Loucy (cell line): ENCODE measurements around the gene TIAM2.

Experiments
- H2AFZ ChIP-seq: fragments of 200-600 bp; sonication (generic); 2 replicates; pipeline ENCODE4 v1.6.0; 2016; ENCODE audit warnings: antibody characterized with exemption, mild to moderate bottlenecking, low read length, moderate library complexity
- H3F3A ChIP-seq: fragments of 200-600 bp; 2 replicates; pipeline ENCODE4 v1.6.0; 2016; ENCODE audit warnings: antibody characterized with exemption, low read depth, mild to moderate bottlenecking
- H3K27me3 ChIP-seq: fragments of 200-600 bp; sonication (generic); 2 replicates; pipeline ENCODE4 v1.6.1; 2014; ENCODE audit warnings: low read length, mild to moderate bottlenecking; ENCODE audit not compliant: insufficient read depth, poor library complexity, severe bottlenecking
- H3K36me3 ChIP-seq: fragments of 200-600 bp; sonication (generic); 2 replicates; pipeline ENCODE4 v1.6.1; 2016; ENCODE audit warnings: low read length; ENCODE audit not compliant: insufficient read depth
- H3K4me1 ChIP-seq: fragments of 200-600 bp; sonication (generic); 2 replicates; pipeline ENCODE4 v1.5.1; 2014; ENCODE audit warnings: low read length, mild to moderate bottlenecking; ENCODE audit not compliant: insufficient read depth, poor library complexity, severe bottlenecking
- H3K4me2 ChIP-seq: fragments of 200-600 bp; sonication (generic); 2 replicates; pipeline ENCODE4 v1.6.0; 2014; ENCODE audit warnings: antibody characterized with exemption, low read length, low read depth, mild to moderate bottlenecking; ENCODE audit not compliant: poor library complexity, severe bottlenecking
- H3K4me3 ChIP-seq: fragments of 200-600 bp; sonication (generic); 2 replicates; pipeline ENCODE4 v1.5.1; 2014; ENCODE audit warnings: low read length, mild to moderate bottlenecking, mixed read lengths; ENCODE audit not compliant: poor library complexity, severe bottlenecking
- H3K79me2 ChIP-seq: fragments of 200-600 bp; sonication (generic); 2 replicates; pipeline ENCODE4 v1.6.1; 2014; ENCODE audit warnings: low read length; ENCODE audit not compliant: insufficient read depth
- H3K9ac ChIP-seq: fragments of 200-600 bp; sonication (generic); 2 replicates; pipeline ENCODE4 v1.6.0; 2014; ENCODE audit warnings: mild to moderate bottlenecking, low read depth, low read length, moderate library complexity; ENCODE audit not compliant: poor library complexity, severe bottlenecking
- H3K9me2 ChIP-seq: fragments of 200-600 bp; sonication (generic); replicated peaks from 2 replicates; pipeline ENCODE4 v1.6.1; 2016; ENCODE audit warnings: low read depth, low read length, mixed read lengths
- H3K9me3 ChIP-seq: fragments of 200-600 bp; sonication (generic); 2 replicates; pipeline ENCODE4 v1.6.1; 2014; ENCODE audit warnings: mild to moderate bottlenecking, antibody characterized with exemption, low read length, low read depth; ENCODE audit not compliant: insufficient read depth
- H4K20me1 ChIP-seq: fragments of 200-600 bp; sonication (generic); 2 replicates; pipeline ENCODE4 v1.6.0; 2014; ENCODE audit warnings: antibody characterized with exemption, low read length, mild to moderate bottlenecking; ENCODE audit not compliant: insufficient read depth, poor library complexity, severe bottlenecking
- CTCF ChIP-seq: fragments of 200-600 bp; sonication (generic); conservative IDR thresholded peaks from 2 replicates; pipeline ENCODE4 v1.5.1; 2014; ENCODE audit warnings: mild to moderate bottlenecking, antibody characterized with exemption, low read length
- EZH2phosphoT487 ChIP-seq: fragments of 200-600 bp; IDR thresholded peaks from 2 replicates; pipeline ENCODE4 v1.6.1; 2018; ENCODE audit warnings: antibody characterized with exemption, mild to moderate bottlenecking, moderate library complexity, borderline replicate concordance

The TIAM2 gene

GRCh38 chr6:155066361-155066760, 71.2 kb downstream of the TIAM2 start:
- no peaks in the 10 kb centered on the region for H3K79me2 ChIP-seq
- no peaks in the 10 kb centered on the region for H4K20me1 ChIP-seq
- no peaks in the 10 kb centered on the region for H3K36me3 ChIP-seq
- H2AFZ ChIP-seq, result no peak overlapping the region
- H3K9me2 ChIP-seq, result no peaks in the 10 kb centered on the region
- H3K4me1 ChIP-seq, result no peaks in the 10 kb centered on the region
- no peaks in the 10 kb centered on the region for H3F3A ChIP-seq
- TF ChIP-seq EZH2phosphoT487 (no peak), CTCF (no peak)
- H3K4me3 ChIP-seq, result no peak overlapping the region
- no peak overlapping the region for H3K9ac ChIP-seq
- H3K27me3 ChIP-seq, result no peaks in the 10 kb centered on the region
- H3K9me3 ChIP-seq, result no peaks in the 10 kb centered on the region
- H3K4me2 ChIP-seq, result no peak overlapping the region

GRCh38 chr6:155066921-155067680, 72.0 kb downstream of the TIAM2 start:
- TF ChIP-seq CTCF (no peak), EZH2phosphoT487 (no peak)
- H3K4me1 ChIP-seq, result no peaks in the 10 kb centered on the region
- no peaks in the 10 kb centered on the region for H3K9me3 ChIP-seq
- no peaks in the 10 kb centered on the region for H3K9me2 ChIP-seq
- no peaks in the 10 kb centered on the region for H3K36me3 ChIP-seq
- H4K20me1 ChIP-seq, result no peaks in the 10 kb centered on the region
- no peaks in the 10 kb centered on the region for H3K79me2 ChIP-seq
- no peak overlapping the region for H3K9ac ChIP-seq
- no peak overlapping the region for H3K4me2 ChIP-seq
- no peaks in the 10 kb centered on the region for H3K27me3 ChIP-seq
- H3F3A ChIP-seq, result no peaks in the 10 kb centered on the region
- H2AFZ ChIP-seq, result no peak overlapping the region
- no peak overlapping the region for H3K4me3 ChIP-seq

GRCh38 chr6:155067956-155068615, 73.0 kb downstream of the TIAM2 start:
- Histone ChIP-seq H3K4me1 (no peaks in the 10 kb centered on the region), H3K9me3 (no peaks in the 10 kb centered on the region), H3K36me3 (no peaks in the 10 kb centered on the region), H3K79me2 (no peaks in the 10 kb centered on the region), H3K27me3 (no peaks in the 10 kb centered on the region), H3K4me2 (no peak overlapping the region), H2AFZ (no peak overlapping the region), H4K20me1 (no peaks in the 10 kb centered on the region), H3F3A (no peaks in the 10 kb centered on the region), H3K9ac (no peak overlapping the region), H3K4me3 (no peak overlapping the region), H3K9me2 (no peaks in the 10 kb centered on the region)
- TF ChIP-seq EZH2phosphoT487 (no peak), CTCF (no peak)
